ENCODE measurements around the gene CDYL2.

DNA sequence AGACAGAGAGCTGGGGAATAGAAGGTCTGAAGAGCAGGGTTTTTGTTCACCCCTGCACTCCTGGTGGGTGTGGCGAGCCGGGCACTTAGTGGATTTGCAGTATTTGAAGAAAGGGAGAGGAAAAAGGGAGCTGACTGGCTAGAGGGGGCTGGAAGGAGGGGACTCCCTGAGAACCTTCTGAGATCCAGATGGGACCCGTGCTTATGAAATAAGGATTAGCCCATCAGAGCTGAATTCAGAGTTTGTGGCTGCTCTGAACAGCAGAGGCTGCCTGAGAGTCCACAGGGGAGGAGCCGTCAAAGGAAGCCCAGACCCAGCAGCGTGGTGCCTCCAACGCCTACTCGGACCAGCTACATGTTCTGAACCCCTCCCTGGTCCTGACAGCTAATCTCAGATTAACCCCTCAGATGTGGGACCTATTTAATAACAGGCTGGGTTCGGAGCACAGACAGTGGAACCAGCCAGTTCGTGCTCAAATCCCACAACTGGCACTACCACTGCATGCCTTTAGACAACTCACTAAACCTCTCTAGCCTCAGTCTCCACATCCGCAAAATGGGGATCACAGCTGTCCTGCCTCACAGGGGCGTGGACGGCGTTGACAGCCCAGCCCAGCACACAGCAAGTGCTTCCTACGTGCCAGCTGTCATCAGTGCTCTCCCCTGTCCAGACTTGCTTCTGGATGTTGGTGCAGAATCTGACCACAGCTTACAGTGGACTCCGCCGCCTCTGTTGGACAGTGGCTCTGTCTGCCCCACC lies 193.0 kb downstream of the CDYL2 start:
- TF ChIP-seq, protein P1, sequence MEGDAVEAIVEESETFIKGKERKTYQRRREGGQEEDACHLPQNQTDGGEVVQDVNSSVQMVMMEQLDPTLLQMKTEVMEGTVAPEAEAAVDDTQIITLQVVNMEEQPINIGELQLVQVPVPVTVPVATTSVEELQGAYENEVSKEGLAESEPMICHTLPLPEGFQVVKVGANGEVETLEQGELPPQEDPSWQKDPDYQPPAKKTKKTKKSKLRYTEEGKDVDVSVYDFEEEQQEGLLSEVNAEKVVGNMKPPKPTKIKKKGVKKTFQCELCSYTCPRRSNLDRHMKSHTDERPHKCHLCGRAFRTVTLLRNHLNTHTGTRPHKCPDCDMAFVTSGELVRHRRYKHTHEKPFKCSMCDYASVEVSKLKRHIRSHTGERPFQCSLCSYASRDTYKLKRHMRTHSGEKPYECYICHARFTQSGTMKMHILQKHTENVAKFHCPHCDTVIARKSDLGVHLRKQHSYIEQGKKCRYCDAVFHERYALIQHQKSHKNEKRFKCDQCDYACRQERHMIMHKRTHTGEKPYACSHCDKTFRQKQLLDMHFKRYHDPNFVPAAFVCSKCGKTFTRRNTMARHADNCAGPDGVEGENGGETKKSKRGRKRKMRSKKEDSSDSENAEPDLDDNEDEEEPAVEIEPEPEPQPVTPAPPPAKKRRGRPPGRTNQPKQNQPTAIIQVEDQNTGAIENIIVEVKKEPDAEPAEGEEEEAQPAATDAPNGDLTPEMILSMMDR (IDR thresholded peaks at IDR 0.05): no peak
- TF ChIP-seq POLR2A (IDR thresholded peaks at IDR 0.05): no peak

Measured in body of pancreas (tissue), 4 donors.